Measurements from ENCODE around the gene ATP8B4.

ATP8B4 gene

DNA sequence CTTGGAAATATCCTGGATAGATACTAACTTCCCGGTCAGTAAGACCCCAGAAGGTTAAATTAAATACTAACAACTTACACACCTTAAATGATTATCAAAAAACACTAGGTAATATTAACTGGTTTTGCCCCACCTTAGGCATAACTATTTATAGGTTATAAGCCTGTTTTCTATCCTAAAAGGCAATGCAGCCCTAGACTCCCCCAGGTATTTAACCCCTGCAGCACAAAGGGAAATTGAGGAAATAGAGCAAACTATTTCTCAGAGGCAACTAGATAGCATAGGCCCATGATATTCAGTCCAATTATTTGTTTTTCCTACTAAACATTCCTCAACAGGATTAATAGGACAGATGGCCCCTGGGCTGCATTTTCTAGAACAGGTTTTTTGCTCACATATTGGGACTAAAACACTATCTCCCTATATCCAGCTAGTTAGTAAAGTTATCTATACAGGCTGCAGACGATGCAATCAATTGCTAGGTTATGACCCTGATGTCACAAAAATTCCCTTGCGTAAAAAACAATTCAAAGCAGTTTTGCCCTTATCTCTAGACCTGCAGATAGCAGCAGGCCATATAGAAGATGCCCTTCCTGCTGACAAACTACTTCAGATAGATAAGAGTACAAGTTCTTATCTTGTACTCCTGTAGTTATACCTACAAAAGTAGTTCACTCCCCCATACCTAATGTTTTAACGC is 276.9 kb downstream of the ATP8B4 start:
- no peak for DNase-seq
- no peak overlapping the region for H3K27ac ChIP-seq (ENCODE audit: low read length)
- no peak overlapping the region for H3K4me3 ChIP-seq (ENCODE audit: low read depth in 1 of 2, low read length in 2 of 2)
- no peaks in the 10 kb centered on the region for H3K27me3 ChIP-seq (ENCODE audit: insufficient read depth, low read length, poor library complexity)
- ATAC-seq (ENCODE audit: insufficient read depth, low read depth): no peak
- no peaks in the 10 kb centered on the region for H3K79me2 ChIP-seq (ENCODE audit: insufficient read depth, low read length)
- no peak overlapping the region for H3K9ac ChIP-seq (ENCODE audit: low read depth, low read length)
- H3K4me1 ChIP-seq (ENCODE audit: insufficient read depth, low read length): no peaks in the 10 kb centered on the region
- H4K20me1 ChIP-seq (ENCODE audit: insufficient read depth, low read length): no peaks in the 10 kb centered on the region
- no peak overlapping the region for H2AFZ ChIP-seq (ENCODE audit: low read depth, low read length)
- no peaks in the 10 kb centered on the region for H3K36me3 ChIP-seq (ENCODE audit: insufficient read depth, low read length)
- no peak overlapping the region for H3K4me2 ChIP-seq (ENCODE audit: insufficient read depth, low read length)
- peaks cover 2% of the 10 kb centered on the region for H3K9me3 ChIP-seq (ENCODE audit: insufficient read depth, low read length, severe bottlenecking)
- TF ChIP-seq, protein P1, sequence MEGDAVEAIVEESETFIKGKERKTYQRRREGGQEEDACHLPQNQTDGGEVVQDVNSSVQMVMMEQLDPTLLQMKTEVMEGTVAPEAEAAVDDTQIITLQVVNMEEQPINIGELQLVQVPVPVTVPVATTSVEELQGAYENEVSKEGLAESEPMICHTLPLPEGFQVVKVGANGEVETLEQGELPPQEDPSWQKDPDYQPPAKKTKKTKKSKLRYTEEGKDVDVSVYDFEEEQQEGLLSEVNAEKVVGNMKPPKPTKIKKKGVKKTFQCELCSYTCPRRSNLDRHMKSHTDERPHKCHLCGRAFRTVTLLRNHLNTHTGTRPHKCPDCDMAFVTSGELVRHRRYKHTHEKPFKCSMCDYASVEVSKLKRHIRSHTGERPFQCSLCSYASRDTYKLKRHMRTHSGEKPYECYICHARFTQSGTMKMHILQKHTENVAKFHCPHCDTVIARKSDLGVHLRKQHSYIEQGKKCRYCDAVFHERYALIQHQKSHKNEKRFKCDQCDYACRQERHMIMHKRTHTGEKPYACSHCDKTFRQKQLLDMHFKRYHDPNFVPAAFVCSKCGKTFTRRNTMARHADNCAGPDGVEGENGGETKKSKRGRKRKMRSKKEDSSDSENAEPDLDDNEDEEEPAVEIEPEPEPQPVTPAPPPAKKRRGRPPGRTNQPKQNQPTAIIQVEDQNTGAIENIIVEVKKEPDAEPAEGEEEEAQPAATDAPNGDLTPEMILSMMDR (IDR thresholded peaks at IDR 0.05; ENCODE audit: borderline replicate concordance, extremely low read depth, low read length, poor library complexity, severe bottlenecking): no peak
- TF ChIP-seq EZH2 (IDR thresholded peaks at IDR 0.05; ENCODE audit: borderline replicate concordance, low read depth, low read length, severe bottlenecking): no peak

DNA sequence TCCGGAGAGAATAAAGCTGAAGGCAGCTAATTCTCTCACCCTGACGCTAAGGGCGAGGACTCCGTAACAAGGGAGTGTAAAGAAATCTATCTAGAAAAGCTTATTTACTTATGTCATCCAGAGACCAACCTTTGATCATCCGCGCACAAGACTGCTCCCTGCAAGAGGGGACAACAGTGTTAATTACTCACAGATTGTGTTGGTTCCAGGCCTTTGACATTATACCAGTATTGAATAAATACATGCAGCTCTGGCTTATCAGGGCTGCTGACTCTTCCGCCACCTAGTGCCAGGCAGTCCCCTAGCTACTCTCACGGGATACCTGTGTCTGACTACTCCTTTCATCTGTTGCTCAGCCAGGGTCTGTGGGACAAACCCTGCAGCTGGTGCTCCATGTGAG is 286.5 kb downstream of the ATP8B4 start:
- H3K27ac ChIP-seq (ENCODE audit: low read length): no peak overlapping the region
- H2AFZ ChIP-seq (ENCODE audit: low read depth, low read length): no peak overlapping the region
- no peaks in the 10 kb centered on the region for H3K4me1 ChIP-seq (ENCODE audit: insufficient read depth, low read length)
- peak; percentile 49; the same call in 1 of the 3 replicates for ATAC-seq (ENCODE audit: insufficient read depth, low read depth)
- H3K79me2 ChIP-seq (ENCODE audit: insufficient read depth, low read length): no peaks in the 10 kb centered on the region
- H3K9me3 ChIP-seq (ENCODE audit: insufficient read depth, low read length, severe bottlenecking): no peaks in the 10 kb centered on the region
- DNase-seq: peak; percentile 3
- no peak for TF ChIP-seq EZH2 (IDR thresholded peaks at IDR 0.05; ENCODE audit: borderline replicate concordance, low read depth, low read length, severe bottlenecking)
- TF ChIP-seq, protein P1 (IDR thresholded peaks at IDR 0.05; ENCODE audit: borderline replicate concordance, extremely low read depth, low read length, poor library complexity, severe bottlenecking): peak; percentile 32
- H3K4me2 ChIP-seq (ENCODE audit: insufficient read depth, low read length): no peak overlapping the region
- H3K9ac ChIP-seq (ENCODE audit: low read depth, low read length): no peak overlapping the region
- no peaks in the 10 kb centered on the region for H3K27me3 ChIP-seq (ENCODE audit: insufficient read depth, low read length, poor library complexity)
- no peak overlapping the region for H3K4me3 ChIP-seq (ENCODE audit: low read depth in 1 of 2, low read length in 2 of 2)
- H3K36me3 ChIP-seq (ENCODE audit: insufficient read depth, low read length): no peaks in the 10 kb centered on the region
- H4K20me1 ChIP-seq (ENCODE audit: insufficient read depth, low read length): no peaks in the 10 kb centered on the region

DNA sequence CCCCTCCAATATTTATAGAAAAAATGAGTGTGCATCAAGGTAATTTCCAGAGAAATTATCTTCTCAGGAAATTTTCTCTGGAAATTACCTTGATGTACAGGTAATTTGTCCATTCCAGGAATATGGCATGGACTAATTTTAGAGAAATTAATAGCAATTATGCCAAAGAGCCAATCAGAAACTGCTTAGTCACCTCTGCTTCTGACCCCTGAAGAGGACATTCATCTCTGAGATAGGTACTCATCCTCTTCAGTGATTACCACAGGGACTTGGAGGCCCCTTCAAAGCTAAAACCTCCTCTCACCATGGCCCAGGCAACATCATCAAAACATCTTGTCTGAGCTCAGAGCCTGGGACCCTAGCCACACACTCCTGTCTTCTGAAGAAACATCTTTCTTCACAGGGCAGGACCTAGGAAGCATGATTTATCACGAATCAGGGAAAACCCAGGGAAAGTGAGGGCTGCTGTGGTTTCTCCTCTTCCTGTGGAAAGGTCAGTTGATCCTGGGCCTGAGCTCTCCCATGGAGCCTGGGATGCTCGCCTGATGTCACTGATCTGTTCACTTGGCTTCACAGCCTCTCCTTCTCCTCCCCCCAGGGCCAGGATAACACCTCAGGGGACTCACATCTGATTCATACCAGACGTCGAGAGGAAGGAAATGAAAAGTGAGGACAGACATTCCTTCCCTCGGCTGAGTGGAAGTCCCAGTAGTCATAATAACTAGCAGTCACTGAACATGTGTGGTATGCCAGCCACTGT is 287.6 kb downstream of the ATP8B4 start:
- Histone ChIP-seq H3K4me2 (ENCODE audit: insufficient read depth, low read length) (no peak overlapping the region), H3K9me3 (ENCODE audit: insufficient read depth, low read length, severe bottlenecking) (no peaks in the 10 kb centered on the region), H3K4me3 (ENCODE audit: low read depth in 1 of 2, low read length in 2 of 2) (no peak overlapping the region), H3K27me3 (ENCODE audit: insufficient read depth, low read length, poor library complexity) (no peaks in the 10 kb centered on the region), H3K36me3 (ENCODE audit: insufficient read depth, low read length) (no peaks in the 10 kb centered on the region), H3K27ac (ENCODE audit: low read length) (no peak overlapping the region), H2AFZ (ENCODE audit: low read depth, low read length) (no peak overlapping the region), H3K79me2 (ENCODE audit: insufficient read depth, low read length) (no peaks in the 10 kb centered on the region), H3K4me1 (ENCODE audit: insufficient read depth, low read length) (no peaks in the 10 kb centered on the region), H4K20me1 (ENCODE audit: insufficient read depth, low read length) (no peaks in the 10 kb centered on the region), H3K9ac (ENCODE audit: low read depth, low read length) (no peak overlapping the region)
- ATAC-seq (ENCODE audit: insufficient read depth, low read depth) (no peak), DNase-seq (no peak)
- no peak for TF ChIP-seq EZH2 (IDR thresholded peaks at IDR 0.05; ENCODE audit: borderline replicate concordance, low read depth, low read length, severe bottlenecking)
- TF ChIP-seq, protein P1 (IDR thresholded peaks at IDR 0.05; ENCODE audit: borderline replicate concordance, extremely low read depth, low read length, poor library complexity, severe bottlenecking): no peak

Measured in DND-41 (cell line).